HG02759 (cell line): ENCODE results near the gene OTUB2.

Experiments used
- ATAC-seq: cut with Tn5 transposase; IDR thresholded peaks from one replicate; pipeline ENCODE4 v1.9.1; 2021; ENCODE audit warnings: mild to moderate bottlenecking, moderate library complexity; ENCODE audit not compliant: unreplicated experiment

Gene OTUB2

GRCh38 chr14:94026173-94026888, at the start of gene OTUB2:
Gene OTUB2, plus strand, starts transcription at chr14:94026340. Its CDS starts 198 bp downstream, at chr14:94026538.
- peak; percentile 99 for ATAC-seq

- ATAC-seq = peak; percentile 13
These were observed 49.6 kb upstream of the OTUB2 start, which contains the start of gene ASB2 for GRCh38 chr14:93976477-93977057. Gene ASB2, minus strand, starts transcription at chr14:93976570. Its CDS starts 12,031 bp downstream, at chr14:93964539.

- ATAC-seq = no peak
These were observed 49.0 kb upstream of the OTUB2 start for GRCh38 chr14:93977171-93977570.

GRCh38 chr14:93977790-93978581, 48.2 kb upstream of the OTUB2 start:
- ATAC-seq = peak; percentile 56

- ATAC-seq = no peak
These were observed 47.4 kb upstream of the OTUB2 start for GRCh38 chr14:93978735-93979134.

- ATAC-seq = no peak
These were observed 45.5 kb upstream of the OTUB2 start for GRCh38 chr14:93980456-93981201.

GRCh38 chr14:93981316-93982229, 44.6 kb upstream of the OTUB2 start:
- ATAC-seq = no peak

- ATAC-seq = no peak
These were observed 43.7 kb upstream of the OTUB2 start for GRCh38 chr14:93982230-93983007.

- ATAC-seq = no peak
These were observed 42.1 kb upstream of the OTUB2 start for GRCh38 chr14:93984070-93984469.

- ATAC-seq = no peak
These were observed 41.1 kb upstream of the OTUB2 start for GRCh38 chr14:93984987-93985410.

- no peak for ATAC-seq
These were observed 39.2 kb upstream of the OTUB2 start for GRCh38 chr14:93986955-93987354.

GRCh38 chr14:93987376-93987775, 38.8 kb upstream of the OTUB2 start:
- ATAC-seq = no peak

GRCh38 chr14:93987815-93988476, 38.2 kb upstream of the OTUB2 start:
- no peak for ATAC-seq

GRCh38 chr14:93989939-93990338, 36.2 kb upstream of the OTUB2 start:
- peak; percentile 80 for ATAC-seq

GRCh38 chr14:93991212-93991611, 34.9 kb upstream of the OTUB2 start:
- no peak for ATAC-seq

GRCh38 chr14:93991649-93992048, 34.5 kb upstream of the OTUB2 start:
- no peak for ATAC-seq

GRCh38 chr14:93993382-93993781, 32.8 kb upstream of the OTUB2 start:
- no peak for ATAC-seq

GRCh38 chr14:93994919-93995682, 31.0 kb upstream of the OTUB2 start:
- no peak for ATAC-seq
